ENCODE measurements around the gene MRPS6.

MRPS6 gene

DNA sequence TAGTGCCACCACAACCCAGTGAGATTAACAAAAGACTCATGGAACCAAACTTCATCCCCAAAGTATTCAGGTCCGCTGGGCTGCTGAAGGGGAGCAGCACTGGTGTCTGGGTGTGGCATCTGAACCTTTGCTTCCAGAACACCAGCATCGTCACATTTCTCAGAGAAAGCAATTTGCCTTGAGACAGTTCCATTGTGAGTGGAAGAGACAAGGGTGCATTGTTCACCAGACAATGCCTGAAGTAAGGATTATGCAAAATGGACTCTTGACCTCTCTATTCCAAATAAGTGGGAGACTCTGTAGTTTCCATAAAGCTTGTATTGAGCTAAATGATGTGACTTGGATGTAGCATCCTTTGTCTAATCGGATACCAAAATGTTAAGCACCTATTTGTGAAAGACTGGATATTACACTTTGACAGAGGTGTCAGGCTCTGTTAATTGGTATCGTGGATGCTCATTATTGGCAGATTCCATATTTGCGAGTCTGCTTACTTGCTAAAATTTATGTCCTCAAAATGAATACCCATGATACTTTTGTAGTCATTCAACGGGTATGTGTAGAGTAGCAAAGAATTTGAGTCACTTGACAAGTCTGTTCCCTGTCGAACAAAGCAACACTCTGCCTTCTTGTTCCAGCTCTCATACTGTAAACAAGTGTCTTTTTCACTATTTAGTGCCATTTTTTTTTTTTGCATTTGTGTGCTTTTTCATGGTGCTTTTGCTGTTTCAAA is 75.6 kb downstream of the MRPS6 start:
- no peak overlapping the region for H3K4me3 ChIP-seq (ENCODE audit: low read depth, low read length)
- no peak for DNase-seq
- peaks cover 4% of the 10 kb centered on the region for H3K9me3 ChIP-seq (ENCODE audit: severe bottlenecking)
- H3K27me3 ChIP-seq (ENCODE audit: insufficient read depth, low read depth, severe bottlenecking): no peaks in the 10 kb centered on the region
- H3K27ac ChIP-seq: no peak overlapping the region
- H3K36me3 ChIP-seq: peaks cover 4% of the 10 kb centered on the region
- TF ChIP-seq, protein P1, sequence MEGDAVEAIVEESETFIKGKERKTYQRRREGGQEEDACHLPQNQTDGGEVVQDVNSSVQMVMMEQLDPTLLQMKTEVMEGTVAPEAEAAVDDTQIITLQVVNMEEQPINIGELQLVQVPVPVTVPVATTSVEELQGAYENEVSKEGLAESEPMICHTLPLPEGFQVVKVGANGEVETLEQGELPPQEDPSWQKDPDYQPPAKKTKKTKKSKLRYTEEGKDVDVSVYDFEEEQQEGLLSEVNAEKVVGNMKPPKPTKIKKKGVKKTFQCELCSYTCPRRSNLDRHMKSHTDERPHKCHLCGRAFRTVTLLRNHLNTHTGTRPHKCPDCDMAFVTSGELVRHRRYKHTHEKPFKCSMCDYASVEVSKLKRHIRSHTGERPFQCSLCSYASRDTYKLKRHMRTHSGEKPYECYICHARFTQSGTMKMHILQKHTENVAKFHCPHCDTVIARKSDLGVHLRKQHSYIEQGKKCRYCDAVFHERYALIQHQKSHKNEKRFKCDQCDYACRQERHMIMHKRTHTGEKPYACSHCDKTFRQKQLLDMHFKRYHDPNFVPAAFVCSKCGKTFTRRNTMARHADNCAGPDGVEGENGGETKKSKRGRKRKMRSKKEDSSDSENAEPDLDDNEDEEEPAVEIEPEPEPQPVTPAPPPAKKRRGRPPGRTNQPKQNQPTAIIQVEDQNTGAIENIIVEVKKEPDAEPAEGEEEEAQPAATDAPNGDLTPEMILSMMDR (IDR thresholded peaks at IDR 0.05; ENCODE audit: low read depth, low read length): no peak

DNA sequence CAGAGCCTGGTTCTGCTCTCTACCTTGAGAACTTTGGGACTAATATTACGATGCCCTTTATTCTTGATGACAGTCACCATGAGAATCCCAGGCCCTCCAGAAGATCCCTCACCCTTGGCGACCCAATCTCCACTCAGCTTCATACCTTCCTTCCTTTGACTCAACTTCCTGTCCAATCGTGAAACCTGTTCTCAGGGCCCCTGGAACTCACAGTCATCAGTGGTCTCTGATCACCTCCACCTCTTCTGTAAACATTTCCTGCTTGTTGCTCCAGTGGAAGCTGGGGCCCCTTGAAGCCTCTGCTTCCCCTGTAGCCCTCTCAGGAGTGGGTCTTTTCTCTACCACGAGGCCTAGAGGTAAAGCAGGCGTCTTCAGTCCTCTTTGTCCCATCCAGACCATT is 79.1 kb downstream of the MRPS6 start:
- no peaks in the 10 kb centered on the region for H3K9me3 ChIP-seq (ENCODE audit: severe bottlenecking)

DNA sequence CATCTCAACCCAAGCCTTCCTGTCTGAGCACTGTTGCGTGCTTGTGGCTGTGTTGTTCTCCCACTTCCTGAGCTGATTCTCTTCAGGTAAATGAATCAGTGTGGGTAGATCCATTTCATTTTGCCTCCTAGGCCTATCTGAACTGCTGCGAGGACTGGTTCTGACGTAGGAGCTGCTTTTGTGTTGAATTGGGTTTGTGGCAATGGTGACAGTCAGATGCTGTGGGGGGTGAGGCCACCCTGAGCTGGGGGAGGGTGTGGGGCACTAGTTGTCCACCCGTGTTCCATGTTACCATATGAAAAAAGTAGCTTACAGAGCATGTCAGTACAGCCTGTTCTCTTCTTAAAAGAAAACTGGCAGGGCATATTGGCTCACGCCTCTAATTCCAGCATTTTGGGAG is 81.5 kb downstream of the MRPS6 start:
- H3K27ac ChIP-seq: no peak overlapping the region
- H3K9me3 ChIP-seq (ENCODE audit: severe bottlenecking): peaks cover 3% of the 10 kb centered on the region
- no peak for DNase-seq
- no peak overlapping the region for H3K4me3 ChIP-seq (ENCODE audit: low read depth, low read length)
- H3K27me3 ChIP-seq (ENCODE audit: insufficient read depth, low read depth, severe bottlenecking): no peaks in the 10 kb centered on the region
- no peaks in the 10 kb centered on the region for H3K36me3 ChIP-seq
- TF ChIP-seq, protein P1 (IDR thresholded peaks at IDR 0.05; ENCODE audit: low read depth, low read length): no peak

More for the DNA sequence above, 79.1 kb downstream of the MRPS6 start:
- Histone ChIP-seq H3K4me3 (ENCODE audit: low read depth, low read length) (no peak overlapping the region), H3K27ac (no peak overlapping the region), H3K36me3 (no peaks in the 10 kb centered on the region; the same call in 1 of the 2 replicates), H3K27me3 (ENCODE audit: insufficient read depth, low read depth, severe bottlenecking) (no peaks in the 10 kb centered on the region)
- DNase-seq: no peak
- TF ChIP-seq, protein P1 (IDR thresholded peaks at IDR 0.05; ENCODE audit: low read depth, low read length): no peak

DNA sequence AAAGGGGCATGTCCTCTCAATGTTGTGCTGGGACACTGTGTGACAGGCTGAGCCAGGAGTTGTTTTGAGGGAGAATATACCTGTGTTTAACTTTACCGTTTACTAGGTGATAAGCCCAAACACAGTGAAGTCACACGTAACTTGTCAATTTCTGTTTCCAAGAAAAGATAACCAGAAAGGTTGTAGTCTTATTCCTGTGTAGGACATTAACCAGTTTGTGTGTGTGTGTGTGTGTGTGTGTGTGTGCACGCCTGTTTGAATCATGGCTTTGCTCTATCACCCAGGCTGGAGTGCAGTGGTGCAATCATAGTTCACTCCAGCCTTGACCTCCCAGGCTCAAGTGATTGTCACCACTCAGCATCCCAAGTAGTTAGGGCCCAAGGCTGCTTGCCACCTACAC is 83.6 kb downstream of the MRPS6 start:
- no peak for DNase-seq
- Histone ChIP-seq H3K27ac (no peak overlapping the region), H3K4me3 (ENCODE audit: low read depth, low read length) (no peak overlapping the region)

DNA sequence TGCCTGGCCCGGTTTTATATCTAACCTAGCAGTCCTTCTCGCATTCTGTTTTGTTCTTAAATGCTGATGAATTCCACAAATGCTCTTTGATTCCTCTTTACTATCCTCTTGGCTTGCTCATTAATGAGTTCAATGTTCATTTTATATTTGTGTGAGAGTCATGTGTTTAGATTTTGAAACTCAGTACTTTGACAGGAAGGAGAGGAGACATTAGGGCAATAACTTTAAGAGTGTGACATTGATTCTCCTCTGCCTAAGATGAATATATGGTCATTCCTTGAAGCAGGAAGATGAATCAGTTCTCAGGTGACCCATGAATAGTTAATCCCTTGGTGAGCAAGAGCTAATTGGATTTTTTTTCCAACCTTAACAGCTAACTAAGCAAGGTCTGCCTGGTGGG is 84.1 kb downstream of the MRPS6 start:
- H3K9me3 ChIP-seq (ENCODE audit: severe bottlenecking): peaks cover 9% of the 10 kb centered on the region
- H3K27me3 ChIP-seq (ENCODE audit: insufficient read depth, low read depth, severe bottlenecking): no peaks in the 10 kb centered on the region
- H3K4me3 ChIP-seq (ENCODE audit: low read depth, low read length): no peak overlapping the region
- H3K36me3 ChIP-seq: no peaks in the 10 kb centered on the region
- DNase-seq: no peak
- TF ChIP-seq, protein P1 (IDR thresholded peaks at IDR 0.05; ENCODE audit: low read depth, low read length): no peak
- H3K27ac ChIP-seq: no peak overlapping the region

More for the DNA sequence above, 83.6 kb downstream of the MRPS6 start:
- TF ChIP-seq, protein P1 (IDR thresholded peaks at IDR 0.05; ENCODE audit: low read depth, low read length): no peak
- H3K9me3 ChIP-seq (ENCODE audit: severe bottlenecking): peaks cover 7% of the 10 kb centered on the region
- H3K36me3 ChIP-seq: no peaks in the 10 kb centered on the region
- H3K27me3 ChIP-seq (ENCODE audit: insufficient read depth, low read depth, severe bottlenecking): no peaks in the 10 kb centered on the region
